Brain microvascular endothelial cell (primary cell): Measurements from ENCODE around the gene TMEM132D.

Experiments used
- DNase-seq: peaks from one replicate; pipeline ENCODE4 v3.0.0-alpha.2; 2020
- H3K27ac ChIP-seq: fragments of 250-450 bp; sonication (Bioruptor Pico); 2 replicates; pipeline ENCODE4 v1.5.1; 2020; ENCODE audit warnings: mild to moderate bottlenecking, moderate library complexity
- H3K27me3 ChIP-seq: fragments of 250-450 bp; sonication (Bioruptor Pico); replicated peaks from 2 replicates; pipeline ENCODE4 v1.5.1; 2020; ENCODE audit warnings: mild to moderate bottlenecking
- H3K36me3 ChIP-seq: fragments of 250-450 bp; sonication (Bioruptor Pico); replicated peaks from 2 replicates; pipeline ENCODE4 v1.5.1; 2020; ENCODE audit warnings: mild to moderate bottlenecking
- H3K4me3 ChIP-seq: 2 replicates; pipeline ENCODE4 v1.5.1; 2011; ENCODE audit warnings: low read depth, mild to moderate bottlenecking, control low read depth, low read length, moderate library complexity
- in situ Hi-C: cut with HindIII; loops from 2 replicates; pipeline ENCODE4 v1.10.0; 2017; ENCODE audit warnings: low sequenced_read_pairs, low pct_ligation_motif_present
- TF ChIP-seq, protein P1 (sequence below): IDR thresholded peaks from 2 replicates; pipeline ENCODE4 v1.5.1; 2011; ENCODE audit warnings: low read depth, mild to moderate bottlenecking, moderate library complexity, low read length, control low read depth, inconsistent platforms; ENCODE audit errors: missing control alignments

Gene TMEM132D

DNA sequence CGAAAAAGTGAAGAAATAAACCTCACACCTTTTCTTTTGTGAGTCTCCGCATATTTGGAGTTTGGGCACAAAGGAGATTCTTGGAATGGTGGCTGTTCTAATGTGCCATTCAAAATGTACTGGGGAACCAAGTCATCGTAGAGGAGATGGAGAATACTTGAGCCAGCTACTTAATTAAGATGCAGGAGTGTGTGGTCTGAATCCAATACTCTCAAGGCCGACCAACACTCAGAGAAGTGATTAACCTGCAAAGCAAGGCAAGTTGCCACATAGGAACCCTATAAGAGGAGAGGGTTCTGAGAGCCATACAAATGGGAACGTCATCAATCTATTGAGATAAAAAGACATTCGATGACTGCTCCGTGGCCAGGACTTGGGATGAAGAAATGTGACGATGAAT, 603.8 kb downstream of the TMEM132D start:
- in situ Hi-C loops: no loop called here
- DNase-seq: no peak
- TF ChIP-seq, protein P1, sequence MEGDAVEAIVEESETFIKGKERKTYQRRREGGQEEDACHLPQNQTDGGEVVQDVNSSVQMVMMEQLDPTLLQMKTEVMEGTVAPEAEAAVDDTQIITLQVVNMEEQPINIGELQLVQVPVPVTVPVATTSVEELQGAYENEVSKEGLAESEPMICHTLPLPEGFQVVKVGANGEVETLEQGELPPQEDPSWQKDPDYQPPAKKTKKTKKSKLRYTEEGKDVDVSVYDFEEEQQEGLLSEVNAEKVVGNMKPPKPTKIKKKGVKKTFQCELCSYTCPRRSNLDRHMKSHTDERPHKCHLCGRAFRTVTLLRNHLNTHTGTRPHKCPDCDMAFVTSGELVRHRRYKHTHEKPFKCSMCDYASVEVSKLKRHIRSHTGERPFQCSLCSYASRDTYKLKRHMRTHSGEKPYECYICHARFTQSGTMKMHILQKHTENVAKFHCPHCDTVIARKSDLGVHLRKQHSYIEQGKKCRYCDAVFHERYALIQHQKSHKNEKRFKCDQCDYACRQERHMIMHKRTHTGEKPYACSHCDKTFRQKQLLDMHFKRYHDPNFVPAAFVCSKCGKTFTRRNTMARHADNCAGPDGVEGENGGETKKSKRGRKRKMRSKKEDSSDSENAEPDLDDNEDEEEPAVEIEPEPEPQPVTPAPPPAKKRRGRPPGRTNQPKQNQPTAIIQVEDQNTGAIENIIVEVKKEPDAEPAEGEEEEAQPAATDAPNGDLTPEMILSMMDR: no peak
- H3K27me3 ChIP-seq: no peaks in the 10 kb centered on the region
- no peaks in the 10 kb centered on the region for H3K36me3 ChIP-seq
- no peak overlapping the region for H3K27ac ChIP-seq
- H3K4me3 ChIP-seq: no peak overlapping the region

GRCh38 chr12:129298921-129299320, 604.9 kb downstream of the TMEM132D start:
- in situ Hi-C loops: no loop called here
- DNase-seq: peak; percentile 9
- TF ChIP-seq, protein P1: no peak
- Histone ChIP-seq H3K36me3 (no peaks in the 10 kb centered on the region), H3K27ac (no peak overlapping the region), H3K27me3 (no peaks in the 10 kb centered on the region), H3K4me3 (no peak overlapping the region)

GRCh38 chr12:129296671-129297070, 607.2 kb downstream of the TMEM132D start:
- no peaks in the 10 kb centered on the region for H3K36me3 ChIP-seq
- no peaks in the 10 kb centered on the region for H3K27me3 ChIP-seq
- TF ChIP-seq, protein P1: no peak
- no peak for DNase-seq
- in situ Hi-C loops: no loop called here
- H3K27ac ChIP-seq: no peak overlapping the region
- no peak overlapping the region for H3K4me3 ChIP-seq

- no peak overlapping the region for H3K27ac ChIP-seq
- DNase-seq: no peak
These were observed 609.0 kb downstream of the TMEM132D start for GRCh38 chr12:129294868-129295267.

DNA sequence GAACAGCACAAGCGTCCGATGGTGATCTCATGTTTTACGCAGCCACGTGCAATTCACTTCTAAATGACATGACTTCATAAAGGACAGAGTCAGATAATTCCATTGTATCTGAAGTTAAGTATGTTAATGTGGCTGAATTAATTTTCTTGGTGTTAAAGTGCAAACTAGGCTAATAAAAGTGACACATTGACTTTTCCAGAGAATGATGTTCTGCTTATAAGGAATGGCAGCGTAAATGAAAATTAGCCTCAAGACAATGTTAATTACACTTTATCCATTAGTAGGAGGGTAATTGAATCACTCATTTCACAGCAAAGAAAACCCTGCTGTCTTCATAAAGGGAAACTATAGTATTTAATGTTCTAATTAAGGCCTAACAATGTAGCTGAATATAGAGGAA, 624.1 kb downstream of the TMEM132D start:
- Histone ChIP-seq H3K36me3 (no peaks in the 10 kb centered on the region), H3K27ac (no peak overlapping the region), H3K4me3 (no peak overlapping the region), H3K27me3 (no peaks in the 10 kb centered on the region)
- no peak for DNase-seq
- in situ Hi-C loops: no loop called here
- TF ChIP-seq, protein P1: no peak

More at GRCh38 chr12:129294868-129295267, 609.0 kb downstream of the TMEM132D start:
- no peak overlapping the region for H3K4me3 ChIP-seq
- TF ChIP-seq, protein P1: no peak
- H3K36me3 ChIP-seq: no peaks in the 10 kb centered on the region
- in situ Hi-C loops: no loop called here
- H3K27me3 ChIP-seq: no peaks in the 10 kb centered on the region

DNA sequence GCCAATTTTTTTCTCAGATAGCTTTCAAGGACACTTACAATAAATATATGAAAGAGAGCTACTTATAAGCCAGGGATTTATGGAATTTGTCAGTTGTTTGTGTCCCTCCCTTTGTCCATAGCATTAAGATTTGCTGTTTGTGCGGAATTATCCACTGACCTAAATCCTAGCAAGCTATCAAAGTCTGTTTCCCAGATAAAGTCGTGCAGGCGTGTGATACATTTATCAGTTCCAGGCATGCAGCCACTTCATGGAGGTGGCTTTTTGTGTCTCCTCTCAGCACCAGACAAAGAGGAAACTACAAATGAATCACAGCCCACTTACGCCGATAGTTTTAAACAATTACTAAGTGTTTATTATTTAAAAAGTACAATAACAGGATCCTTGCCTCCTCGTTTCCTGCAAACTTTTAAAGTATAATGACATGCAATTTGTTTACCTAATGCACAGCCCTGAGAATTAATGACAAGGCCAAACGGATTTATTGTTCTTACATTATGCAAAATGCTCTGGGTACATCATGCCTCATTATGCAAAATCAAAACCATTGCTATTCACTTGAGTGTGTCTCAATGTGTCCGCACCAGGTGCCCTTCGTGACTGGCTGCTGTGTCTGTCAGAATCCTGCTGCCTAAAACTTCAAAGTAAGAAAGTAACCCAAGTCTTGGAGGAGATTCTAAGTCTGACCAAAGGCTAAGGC, 627.3 kb downstream of the TMEM132D start:
- in situ Hi-C loops: no loop called here
- Histone ChIP-seq H3K27me3 (no peaks in the 10 kb centered on the region), H3K36me3 (no peaks in the 10 kb centered on the region), H3K27ac (no peak overlapping the region), H3K4me3 (no peak overlapping the region)
- DNase-seq: peak; percentile 9
- TF ChIP-seq, protein P1: no peak
